ENCODE measurements around the gene MMP24OS.

The MMP24OS gene

GRCh38 chr20:35248641-35249475, 29.1 kb downstream of the MMP24OS start:
- in situ Hi-C loops (cut with MboI; ENCODE audit: low sequenced_read_pairs, unreplicated experiment): no loop called here
- no peak for TF ChIP-seq CTCF (IDR thresholded peaks at IDR 0.05; ENCODE audit: borderline replicate concordance, control extremely low read depth, extremely low read depth, insufficient read depth, missing control alignments)
- no peak for DNase-seq (ENCODE audit: low spot score)

GRCh38 chr20:35246723-35247122, 31.2 kb downstream of the MMP24OS start:
- in situ Hi-C loops (cut with MboI; ENCODE audit: low sequenced_read_pairs, unreplicated experiment): no loop called here
- no peak for DNase-seq (ENCODE audit: low spot score)

GRCh38 chr20:35243986-35244385, 33.9 kb downstream of the MMP24OS start:
- in situ Hi-C loops (cut with MboI; ENCODE audit: low sequenced_read_pairs, unreplicated experiment): no loop called here
- TF ChIP-seq CTCF (IDR thresholded peaks at IDR 0.05; ENCODE audit: borderline replicate concordance, control extremely low read depth, extremely low read depth, insufficient read depth, missing control alignments): no peak
- no peak for DNase-seq (ENCODE audit: low spot score)

More at GRCh38 chr20:35246723-35247122, 31.2 kb downstream of the MMP24OS start:
- TF ChIP-seq CTCF (IDR thresholded peaks at IDR 0.05; ENCODE audit: borderline replicate concordance, control extremely low read depth, extremely low read depth, insufficient read depth, missing control alignments): no peak

- DNase-seq (ENCODE audit: low spot score): no peak
- in situ Hi-C loops (cut with MboI; ENCODE audit: low sequenced_read_pairs, unreplicated experiment): no loop called here
- no peak for TF ChIP-seq CTCF (IDR thresholded peaks at IDR 0.05; ENCODE audit: borderline replicate concordance, control extremely low read depth, extremely low read depth, insufficient read depth, missing control alignments)
These were observed 34.6 kb downstream of the MMP24OS start for GRCh38 chr20:35243317-35243716.

GRCh38 chr20:35240811-35241293, 37.1 kb downstream of the MMP24OS start:
- no peak for TF ChIP-seq CTCF (IDR thresholded peaks at IDR 0.05; ENCODE audit: borderline replicate concordance, control extremely low read depth, extremely low read depth, insufficient read depth, missing control alignments)
- no peak for DNase-seq (ENCODE audit: low spot score)
- in situ Hi-C loops (cut with MboI; ENCODE audit: low sequenced_read_pairs, unreplicated experiment): no loop called here

- DNase-seq (ENCODE audit: low spot score): no peak
- no peak for TF ChIP-seq CTCF (IDR thresholded peaks at IDR 0.05; ENCODE audit: borderline replicate concordance, control extremely low read depth, extremely low read depth, insufficient read depth, missing control alignments)
- in situ Hi-C loops (cut with MboI; ENCODE audit: low sequenced_read_pairs, unreplicated experiment): no loop called here
These were observed 37.7 kb downstream of the MMP24OS start for GRCh38 chr20:35240083-35240810.

Measured in GM13976 (cell line).